ENCODE data around the gene BZW1.

- TF ChIP-seq CTCF (IDR thresholded peaks at IDR 0.05) (no peak), POLR2A (IDR thresholded peaks at IDR 0.05) (no peak)
These were observed 39.9 kb downstream of the BZW1 start for GRCh38 chr2:200851398-200852248.

Measured in tibial nerve (tissue), 3 donors.